ENCODE measurements around the gene SLC26A1.

SLC26A1 gene

GRCh38 chr4:957231-957580 lies 36.0 kb downstream of the SLC26A1 start:
- DNase-seq (ENCODE audit: low read depth): no peak
- no peak overlapping the region for H3K4me3 ChIP-seq (replicated peaks; ENCODE audit: low read depth, low read length)
- TF ChIP-seq, protein P1, sequence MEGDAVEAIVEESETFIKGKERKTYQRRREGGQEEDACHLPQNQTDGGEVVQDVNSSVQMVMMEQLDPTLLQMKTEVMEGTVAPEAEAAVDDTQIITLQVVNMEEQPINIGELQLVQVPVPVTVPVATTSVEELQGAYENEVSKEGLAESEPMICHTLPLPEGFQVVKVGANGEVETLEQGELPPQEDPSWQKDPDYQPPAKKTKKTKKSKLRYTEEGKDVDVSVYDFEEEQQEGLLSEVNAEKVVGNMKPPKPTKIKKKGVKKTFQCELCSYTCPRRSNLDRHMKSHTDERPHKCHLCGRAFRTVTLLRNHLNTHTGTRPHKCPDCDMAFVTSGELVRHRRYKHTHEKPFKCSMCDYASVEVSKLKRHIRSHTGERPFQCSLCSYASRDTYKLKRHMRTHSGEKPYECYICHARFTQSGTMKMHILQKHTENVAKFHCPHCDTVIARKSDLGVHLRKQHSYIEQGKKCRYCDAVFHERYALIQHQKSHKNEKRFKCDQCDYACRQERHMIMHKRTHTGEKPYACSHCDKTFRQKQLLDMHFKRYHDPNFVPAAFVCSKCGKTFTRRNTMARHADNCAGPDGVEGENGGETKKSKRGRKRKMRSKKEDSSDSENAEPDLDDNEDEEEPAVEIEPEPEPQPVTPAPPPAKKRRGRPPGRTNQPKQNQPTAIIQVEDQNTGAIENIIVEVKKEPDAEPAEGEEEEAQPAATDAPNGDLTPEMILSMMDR (IDR thresholded peaks at IDR 0.05; ENCODE audit: low read length, missing control alignments): no peak

GRCh38 chr4:956531-957230 lies 36.5 kb downstream of the SLC26A1 start:
- no peak overlapping the region for H3K4me3 ChIP-seq (replicated peaks; ENCODE audit: low read depth, low read length)
- no peak for DNase-seq (ENCODE audit: low read depth)
- TF ChIP-seq, protein P1 (IDR thresholded peaks at IDR 0.05; ENCODE audit: low read length, missing control alignments): no peak

- H3K4me3 ChIP-seq (replicated peaks; ENCODE audit: low read depth, low read length): no peak overlapping the region
- DNase-seq (ENCODE audit: low read depth): no peak
- TF ChIP-seq, protein P1 (IDR thresholded peaks at IDR 0.05; ENCODE audit: low read length, missing control alignments): no peak
Measured at GRCh38 chr4:955931-956381, 37.2 kb downstream of the SLC26A1 start.

- DNase-seq (ENCODE audit: low read depth): no peak
- TF ChIP-seq, protein P1 (IDR thresholded peaks at IDR 0.05; ENCODE audit: low read length, missing control alignments): no peak
- H3K4me3 ChIP-seq (replicated peaks; ENCODE audit: low read depth, low read length): no peak overlapping the region
Measured at GRCh38 chr4:955161-955921, 37.9 kb downstream of the SLC26A1 start.

DNA sequence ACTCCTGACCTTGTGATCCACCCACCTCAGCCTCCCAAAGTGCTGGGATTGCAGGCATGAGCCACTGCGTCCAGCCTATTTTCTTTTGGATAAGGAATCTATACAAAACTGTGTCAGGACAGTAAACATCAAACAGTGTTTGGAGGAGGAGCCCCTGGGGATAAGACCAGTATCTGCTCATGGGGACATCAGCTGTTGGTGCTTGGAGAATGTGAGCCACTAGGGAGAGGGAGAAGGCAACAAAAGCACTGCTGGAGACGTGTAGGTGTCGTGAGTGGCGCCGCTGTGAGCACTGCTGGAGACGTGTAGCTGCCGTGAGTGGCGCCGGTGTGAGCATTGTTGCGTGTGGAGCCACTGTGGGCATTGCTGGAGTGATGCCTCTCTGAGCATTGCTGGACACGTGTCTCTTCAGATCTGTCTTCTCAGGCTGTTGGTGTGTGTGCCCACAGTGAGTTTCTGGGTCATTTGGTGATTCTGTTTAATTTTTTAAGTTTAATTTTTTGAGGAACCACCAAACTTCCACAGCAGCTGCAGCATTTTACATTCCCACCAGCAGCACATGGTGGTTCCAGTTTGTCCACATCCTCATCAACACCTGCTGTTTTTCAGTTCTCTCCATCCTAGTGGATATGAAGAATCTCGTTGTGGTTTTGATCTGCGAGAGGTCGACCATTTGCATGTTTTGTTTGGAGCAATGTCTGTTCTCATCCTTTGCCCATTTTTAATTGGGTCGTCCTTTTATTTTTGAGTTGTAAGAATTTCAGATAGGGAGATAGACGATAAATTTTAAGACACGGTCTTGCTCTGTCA lies 38.8 kb downstream of the SLC26A1 start:
- TF ChIP-seq, protein P1 (IDR thresholded peaks at IDR 0.05; ENCODE audit: low read length, missing control alignments): no peak
- no peak for DNase-seq (ENCODE audit: low read depth)
- no peak overlapping the region for H3K4me3 ChIP-seq (replicated peaks; ENCODE audit: low read depth, low read length)

DNA sequence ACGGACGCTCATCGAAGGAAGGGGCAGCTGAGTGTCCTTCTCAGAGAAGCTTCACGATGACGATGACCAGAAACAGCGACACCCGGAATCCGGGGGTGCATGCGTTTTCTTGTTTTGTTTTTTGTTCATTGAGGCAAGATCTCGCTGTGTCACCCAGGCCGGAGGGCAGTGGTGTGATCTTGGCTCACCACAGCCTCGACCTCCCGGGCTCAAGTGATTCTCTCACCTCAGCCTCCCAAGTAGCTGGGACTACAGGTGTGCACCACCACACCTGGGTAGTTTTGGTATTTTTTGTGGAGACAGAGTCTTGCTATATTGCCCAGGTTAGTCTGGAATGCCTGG lies 39.7 kb downstream of the SLC26A1 start:
- DNase-seq (ENCODE audit: low read depth): no peak
- no peak overlapping the region for H3K4me3 ChIP-seq (replicated peaks; ENCODE audit: low read depth, low read length)
- TF ChIP-seq, protein P1 (IDR thresholded peaks at IDR 0.05; ENCODE audit: low read length, missing control alignments): no peak

All from fibroblast of pulmonary artery (primary cell).